SK-N-MC (cell line): ENCODE results near the gene KRT24.

Source experiments
- EZH2 ChIP-seq: fragments of 200-600 bp; sonication (generic); IDR thresholded peaks from one replicate; pipeline ENCODE4 v1.6.1; 2017; ENCODE audit warnings: antibody characterized with exemption
- POLR2AphosphoS5 ChIP-seq: IDR thresholded peaks from 2 replicates; pipeline ENCODE4 v1.6.1; 2012; ENCODE audit warnings: mild to moderate bottlenecking, low read depth, low read length, borderline replicate concordance

DNA sequence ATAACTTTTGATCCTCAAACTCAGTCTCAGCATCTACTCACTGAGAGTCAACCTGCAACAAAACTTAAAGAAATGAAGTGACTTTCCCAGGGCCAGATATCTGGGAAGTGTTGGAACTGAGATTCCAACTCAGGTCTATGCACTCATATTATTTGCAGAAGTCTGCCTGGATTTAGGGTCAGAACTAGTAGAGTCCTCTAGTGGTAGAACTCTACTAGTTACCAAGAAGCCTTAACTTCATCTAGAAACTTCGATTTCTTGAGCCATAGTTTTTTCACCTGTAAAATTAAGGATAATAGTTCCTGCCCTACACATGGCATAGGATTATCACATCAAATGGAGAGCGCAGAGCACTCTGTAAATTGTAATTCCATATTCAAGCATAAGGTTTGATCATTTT lies 23.4 kb upstream of the KRT24 start:
- TF ChIP-seq EZH2, result no peak
- TF ChIP-seq POLR2AphosphoS5, result no peak
